Measurements from ENCODE around the gene NPHS1.
A peak's percentile ranks its signal among the peaks of the same experiment; 100 is the strongest.

The NPHS1 gene

DNA sequence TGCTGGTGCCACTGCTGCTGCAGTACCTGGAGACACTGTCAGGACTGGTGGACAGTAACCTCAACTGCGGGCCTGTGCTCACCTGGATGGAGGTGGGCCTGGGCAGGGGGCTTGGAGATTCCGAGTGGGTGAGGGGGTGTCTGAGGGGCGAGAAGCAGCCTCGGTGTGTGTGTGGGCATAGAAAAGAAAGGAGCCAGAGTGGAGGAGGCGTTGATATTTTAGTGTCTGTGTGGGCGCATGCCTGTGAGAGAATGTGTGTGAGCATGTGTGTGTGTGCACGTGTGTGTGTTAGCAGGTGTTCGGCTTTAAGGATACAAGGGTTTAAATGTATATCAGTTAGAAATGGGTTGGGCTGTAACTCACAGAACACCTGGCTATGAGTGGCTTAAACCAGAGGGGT lies 73.3 kb downstream of the NPHS1 start:
- Histone ChIP-seq H2AFZ (ENCODE audit: low read depth, low read length) (no peak overlapping the region), H3K4me1 (ENCODE audit: insufficient read depth, low read length) (peaks cover 23% of the 10 kb centered on the region), H3K4me3 (ENCODE audit: low read length) (no peak overlapping the region), H3K9me3 (ENCODE audit: low read length) (no peaks in the 10 kb centered on the region), H3K36me3 (ENCODE audit: insufficient read depth, low read length) (peaks cover 59% of the 10 kb centered on the region), H3K27me3 (ENCODE audit: insufficient read depth, low read length) (no peaks in the 10 kb centered on the region)

GRCh38 chr19:35777961-35778360 lies 74.3 kb downstream of the NPHS1 start:
- Histone ChIP-seq H3K9me3 (ENCODE audit: low read length) (no peaks in the 10 kb centered on the region), H2AFZ (ENCODE audit: low read depth, low read length) (no peak overlapping the region), H3K36me3 (ENCODE audit: insufficient read depth, low read length) (peaks cover 48% of the 10 kb centered on the region), H3K4me1 (ENCODE audit: insufficient read depth, low read length) (peaks cover 23% of the 10 kb centered on the region), H3K27me3 (ENCODE audit: insufficient read depth, low read length) (no peaks in the 10 kb centered on the region), H3K4me3 (ENCODE audit: low read length) (no peak overlapping the region)

DNA sequence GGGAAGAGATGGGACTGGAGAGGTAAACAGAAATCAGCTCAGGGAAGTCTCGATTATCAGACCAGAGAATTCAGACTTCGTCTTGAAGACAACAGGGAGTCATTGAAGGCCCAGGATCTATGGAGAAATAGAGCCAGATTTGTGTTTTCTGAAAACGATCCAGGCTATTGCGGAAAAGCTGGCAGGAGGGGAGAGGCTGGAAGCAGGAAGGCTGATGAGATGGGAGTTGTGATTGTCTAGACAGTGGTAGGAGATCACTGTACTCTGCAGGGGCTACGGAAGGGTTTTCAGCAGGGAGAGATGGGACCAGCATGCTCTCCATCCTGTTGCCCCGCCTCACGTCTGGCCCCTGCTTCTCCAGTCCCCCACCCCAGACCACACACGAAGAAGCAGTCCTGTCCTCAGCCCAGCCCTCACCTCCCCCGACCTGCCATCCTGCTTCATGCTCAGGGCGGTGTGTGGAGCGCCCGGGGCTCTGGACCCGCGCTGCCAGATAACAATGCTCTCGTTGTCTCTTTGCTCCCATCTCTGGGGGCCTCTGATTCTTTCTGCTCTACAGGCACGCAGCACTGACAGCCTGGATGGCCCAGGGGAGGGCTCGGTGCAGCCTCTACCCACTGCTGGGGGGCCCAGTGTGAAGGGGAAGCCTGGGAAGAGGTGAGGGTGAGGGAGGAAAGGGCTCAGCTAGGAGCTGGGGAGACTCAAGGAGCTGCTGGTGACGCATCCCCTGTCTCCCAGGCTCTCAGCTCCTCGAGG lies 75.0 kb downstream of the NPHS1 start:
- Histone ChIP-seq H3K4me1 (ENCODE audit: insufficient read depth, low read length) (peaks cover 23% of the 10 kb centered on the region), H2AFZ (ENCODE audit: low read depth, low read length) (no peak overlapping the region), H3K36me3 (ENCODE audit: insufficient read depth, low read length) (peaks cover 42% of the 10 kb centered on the region), H3K4me3 (ENCODE audit: low read length) (no peak overlapping the region), H3K9me3 (ENCODE audit: low read length) (no peaks in the 10 kb centered on the region), H3K27me3 (ENCODE audit: insufficient read depth, low read length) (no peaks in the 10 kb centered on the region)

- Histone ChIP-seq H2AFZ (ENCODE audit: low read depth, low read length) (no peak overlapping the region), H3K9me3 (ENCODE audit: low read length) (no peaks in the 10 kb centered on the region), H3K27me3 (ENCODE audit: insufficient read depth, low read length) (no peaks in the 10 kb centered on the region), H3K4me3 (ENCODE audit: low read length) (peak overlapping the region; percentile 81), H3K4me1 (ENCODE audit: insufficient read depth, low read length) (peaks cover 23% of the 10 kb centered on the region), H3K36me3 (ENCODE audit: insufficient read depth, low read length) (peaks cover 32% of the 10 kb centered on the region)
These were observed 76.1 kb downstream of the NPHS1 start for GRCh38 chr19:35776102-35776788.
